H1 (cell line): ENCODE data around the gene GSTCD. TPM values are rescaled to one million over a fixed set of nuclear protein-coding genes. Genes with fewer than 3 reads are reported as not detected.
A peak's percentile ranks its signal among the peaks of the same experiment; 100 is the strongest.

ENCODE experiments used
- CEBPB ChIP-seq: IDR thresholded peaks from 2 replicates; pipeline ENCODE4 v1.6.1; 2012; ENCODE audit warnings: low read depth, low read length
- EP300 ChIP-seq, 2 experiments: IDR thresholded peaks; 1 replicate in 1 of 2; 2 replicates in 1 of 2; pipeline ENCODE4 v1.6.1; 2011 to 2012; ENCODE audit warnings: low read depth in 2 of 2, low read length in 2 of 2, mild to moderate bottlenecking in 2 of 2, borderline replicate concordance in 1 of 2, inconsistent platforms in 1 of 2, moderate library complexity in 1 of 2
- HDAC2 ChIP-seq, 2 experiments: fragments of 300-600 bp in 1 of 2; sonication (generic) in 1 of 2; IDR thresholded peaks; 2 replicates each; pipeline ENCODE4 v1.6.1; 2011 to 2012; ENCODE audit warnings: low read depth in 2 of 2, low read length in 2 of 2, mild to moderate bottlenecking in 2 of 2, moderate library complexity in 2 of 2, borderline replicate concordance in 1 of 2, inconsistent platforms in 1 of 2
- RXRA ChIP-seq: IDR thresholded peaks from 2 replicates; pipeline ENCODE4 v1.6.1; 2011; ENCODE audit warnings: low read depth, mild to moderate bottlenecking, low read length, moderate library complexity; ENCODE audit not compliant: insufficient read depth
- SIN3A ChIP-seq, 2 experiments: IDR thresholded peaks in 1 of 2; conservative IDR thresholded peaks in 1 of 2; 2 replicates each; pipeline ENCODE4 v1.6.1; 2011 to 2012; ENCODE audit warnings: low read length in 2 of 2, improper control_type of control experiment in 1 of 2, low read depth in 1 of 2, mild to moderate bottlenecking in 1 of 2
- SIX5 ChIP-seq: IDR thresholded peaks from 2 replicates; pipeline ENCODE4 v1.6.1; 2011; ENCODE audit warnings: mild to moderate bottlenecking, low read depth, low read length
- SRF ChIP-seq: IDR thresholded peaks from 2 replicates; pipeline ENCODE4 v1.6.1; 2011; ENCODE audit warnings: mild to moderate bottlenecking, low read depth, low read length, moderate library complexity
- polyA plus RNA-seq, 7 experiments: library from polyadenylated mRNA; depleted of rRNA in 3 of 7; stranded (reverse) in 5 of 7; unstranded in 2 of 7; fragments of >200 nt in 5 of 7; fragments of 200-250 nt in 2 of 7; gene quantifications; 1 replicate in 5 of 7; 2 replicates in 1 of 7; 4 replicates in 1 of 7; pipeline versions ENCODE4 v1.2.1 to v1.2.3, GENCODE V29; 2011 to 2013; ENCODE audit warnings: missing spikeins in 2 of 7, mixed read lengths in 2 of 7
- total RNA-seq: library from RNA; stranded (reverse); fragmentation: NEBNext Ultra II Directional; extraction: Animal tissue kit (Norgen Biotek cat#: 25700); gene quantifications from 2 replicates; pipeline ENCODE4 v1.2.1, GENCODE V29; 2021
- TF ChIP-seq, protein P1 (sequence below): fragments of 300-600 bp; sonication (generic); IDR thresholded peaks from 2 replicates; pipeline ENCODE4 v1.7.1; 2012; ENCODE audit warnings: low read length, moderate library complexity, mild to moderate bottlenecking, inconsistent platforms; ENCODE audit not compliant: insufficient replicate concordance

The GSTCD gene
- total and polyA plus RNA-seq, 2 of the 8 experiments (the other 6 are each of a cell fraction or from before 2014, with no cell fraction given): 8.5 to 24.6 TPM

DNA sequence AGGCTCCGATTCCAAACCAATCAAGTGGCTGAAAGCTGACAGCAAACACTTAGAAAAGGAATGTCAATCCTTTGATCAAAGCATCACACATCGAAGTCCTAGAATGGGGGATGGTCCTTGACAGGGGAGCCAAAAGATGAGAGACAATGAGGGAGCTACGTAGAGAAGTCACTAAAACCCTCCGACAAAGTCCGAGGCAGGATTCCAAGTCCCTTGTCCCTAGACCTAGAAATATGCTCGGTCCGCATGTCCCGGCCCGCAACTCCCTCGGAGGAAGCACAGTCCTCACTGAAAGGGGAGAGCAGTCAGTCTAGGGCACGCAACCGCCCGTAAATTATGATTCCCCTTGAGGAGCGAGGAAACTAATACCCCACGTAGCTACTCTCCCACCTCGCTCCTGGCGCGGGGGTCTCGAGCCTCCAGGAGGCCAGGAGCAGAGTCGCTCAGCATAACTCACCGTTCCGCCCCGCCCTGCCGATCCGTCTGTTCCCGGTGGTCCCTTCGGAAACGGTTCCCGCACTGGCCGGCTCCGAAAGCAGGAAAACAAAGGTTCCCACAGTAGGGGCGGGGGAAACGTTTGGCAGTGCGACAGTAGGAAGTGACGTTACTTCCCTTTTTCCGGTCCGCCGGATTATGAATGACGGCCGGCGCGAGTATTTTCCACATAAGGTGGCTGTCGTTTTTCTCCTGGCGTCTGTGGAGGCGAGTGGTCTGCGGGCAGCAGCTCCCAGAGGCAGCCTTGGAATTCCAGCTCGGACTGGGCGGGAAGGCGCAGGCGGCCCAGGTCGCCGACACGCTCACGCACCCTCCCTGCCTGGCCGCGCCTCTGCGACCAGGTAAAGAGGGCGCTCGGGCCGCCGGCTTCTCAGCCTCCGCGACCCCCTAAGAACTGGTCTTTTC, at the start of gene GSTCD, which contains the start of gene INTS12 (continued):
- TF ChIP-seq, protein P1, sequence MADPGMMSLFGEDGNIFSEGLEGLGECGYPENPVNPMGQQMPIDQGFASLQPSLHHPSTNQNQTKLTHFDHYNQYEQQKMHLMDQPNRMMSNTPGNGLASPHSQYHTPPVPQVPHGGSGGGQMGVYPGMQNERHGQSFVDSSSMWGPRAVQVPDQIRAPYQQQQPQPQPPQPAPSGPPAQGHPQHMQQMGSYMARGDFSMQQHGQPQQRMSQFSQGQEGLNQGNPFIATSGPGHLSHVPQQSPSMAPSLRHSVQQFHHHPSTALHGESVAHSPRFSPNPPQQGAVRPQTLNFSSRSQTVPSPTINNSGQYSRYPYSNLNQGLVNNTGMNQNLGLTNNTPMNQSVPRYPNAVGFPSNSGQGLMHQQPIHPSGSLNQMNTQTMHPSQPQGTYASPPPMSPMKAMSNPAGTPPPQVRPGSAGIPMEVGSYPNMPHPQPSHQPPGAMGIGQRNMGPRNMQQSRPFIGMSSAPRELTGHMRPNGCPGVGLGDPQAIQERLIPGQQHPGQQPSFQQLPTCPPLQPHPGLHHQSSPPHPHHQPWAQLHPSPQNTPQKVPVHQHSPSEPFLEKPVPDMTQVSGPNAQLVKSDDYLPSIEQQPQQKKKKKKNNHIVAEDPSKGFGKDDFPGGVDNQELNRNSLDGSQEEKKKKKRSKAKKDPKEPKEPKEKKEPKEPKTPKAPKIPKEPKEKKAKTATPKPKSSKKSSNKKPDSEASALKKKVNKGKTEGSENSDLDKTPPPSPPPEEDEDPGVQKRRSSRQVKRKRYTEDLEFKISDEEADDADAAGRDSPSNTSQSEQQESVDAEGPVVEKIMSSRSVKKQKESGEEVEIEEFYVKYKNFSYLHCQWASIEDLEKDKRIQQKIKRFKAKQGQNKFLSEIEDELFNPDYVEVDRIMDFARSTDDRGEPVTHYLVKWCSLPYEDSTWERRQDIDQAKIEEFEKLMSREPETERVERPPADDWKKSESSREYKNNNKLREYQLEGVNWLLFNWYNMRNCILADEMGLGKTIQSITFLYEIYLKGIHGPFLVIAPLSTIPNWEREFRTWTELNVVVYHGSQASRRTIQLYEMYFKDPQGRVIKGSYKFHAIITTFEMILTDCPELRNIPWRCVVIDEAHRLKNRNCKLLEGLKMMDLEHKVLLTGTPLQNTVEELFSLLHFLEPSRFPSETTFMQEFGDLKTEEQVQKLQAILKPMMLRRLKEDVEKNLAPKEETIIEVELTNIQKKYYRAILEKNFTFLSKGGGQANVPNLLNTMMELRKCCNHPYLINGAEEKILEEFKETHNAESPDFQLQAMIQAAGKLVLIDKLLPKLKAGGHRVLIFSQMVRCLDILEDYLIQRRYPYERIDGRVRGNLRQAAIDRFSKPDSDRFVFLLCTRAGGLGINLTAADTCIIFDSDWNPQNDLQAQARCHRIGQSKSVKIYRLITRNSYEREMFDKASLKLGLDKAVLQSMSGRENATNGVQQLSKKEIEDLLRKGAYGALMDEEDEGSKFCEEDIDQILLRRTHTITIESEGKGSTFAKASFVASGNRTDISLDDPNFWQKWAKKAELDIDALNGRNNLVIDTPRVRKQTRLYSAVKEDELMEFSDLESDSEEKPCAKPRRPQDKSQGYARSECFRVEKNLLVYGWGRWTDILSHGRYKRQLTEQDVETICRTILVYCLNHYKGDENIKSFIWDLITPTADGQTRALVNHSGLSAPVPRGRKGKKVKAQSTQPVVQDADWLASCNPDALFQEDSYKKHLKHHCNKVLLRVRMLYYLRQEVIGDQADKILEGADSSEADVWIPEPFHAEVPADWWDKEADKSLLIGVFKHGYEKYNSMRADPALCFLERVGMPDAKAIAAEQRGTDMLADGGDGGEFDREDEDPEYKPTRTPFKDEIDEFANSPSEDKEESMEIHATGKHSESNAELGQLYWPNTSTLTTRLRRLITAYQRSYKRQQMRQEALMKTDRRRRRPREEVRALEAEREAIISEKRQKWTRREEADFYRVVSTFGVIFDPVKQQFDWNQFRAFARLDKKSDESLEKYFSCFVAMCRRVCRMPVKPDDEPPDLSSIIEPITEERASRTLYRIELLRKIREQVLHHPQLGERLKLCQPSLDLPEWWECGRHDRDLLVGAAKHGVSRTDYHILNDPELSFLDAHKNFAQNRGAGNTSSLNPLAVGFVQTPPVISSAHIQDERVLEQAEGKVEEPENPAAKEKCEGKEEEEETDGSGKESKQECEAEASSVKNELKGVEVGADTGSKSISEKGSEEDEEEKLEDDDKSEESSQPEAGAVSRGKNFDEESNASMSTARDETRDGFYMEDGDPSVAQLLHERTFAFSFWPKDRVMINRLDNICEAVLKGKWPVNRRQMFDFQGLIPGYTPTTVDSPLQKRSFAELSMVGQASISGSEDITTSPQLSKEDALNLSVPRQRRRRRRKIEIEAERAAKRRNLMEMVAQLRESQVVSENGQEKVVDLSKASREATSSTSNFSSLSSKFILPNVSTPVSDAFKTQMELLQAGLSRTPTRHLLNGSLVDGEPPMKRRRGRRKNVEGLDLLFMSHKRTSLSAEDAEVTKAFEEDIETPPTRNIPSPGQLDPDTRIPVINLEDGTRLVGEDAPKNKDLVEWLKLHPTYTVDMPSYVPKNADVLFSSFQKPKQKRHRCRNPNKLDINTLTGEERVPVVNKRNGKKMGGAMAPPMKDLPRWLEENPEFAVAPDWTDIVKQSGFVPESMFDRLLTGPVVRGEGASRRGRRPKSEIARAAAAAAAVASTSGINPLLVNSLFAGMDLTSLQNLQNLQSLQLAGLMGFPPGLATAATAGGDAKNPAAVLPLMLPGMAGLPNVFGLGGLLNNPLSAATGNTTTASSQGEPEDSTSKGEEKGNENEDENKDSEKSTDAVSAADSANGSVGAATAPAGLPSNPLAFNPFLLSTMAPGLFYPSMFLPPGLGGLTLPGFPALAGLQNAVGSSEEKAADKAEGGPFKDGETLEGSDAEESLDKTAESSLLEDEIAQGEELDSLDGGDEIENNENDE: no peak
- peak; percentile 86 to 88; a peak in 3 of 4 replicates for TF ChIP-seq SIN3A (conservative IDR thresholded peaks at IDR 0.05 in 1 of 2, IDR thresholded peaks at IDR 0.05 in 1 of 2; ENCODE audit: low read depth in 1 of 2, low read length in 2 of 2)
- TF ChIP-seq CEBPB: no peak; the same call in 1 of the 2 replicates
- peak; percentile 80 for TF ChIP-seq SRF
- TF ChIP-seq RXRA: no peak
- TF ChIP-seq SIX5: peak; percentile 43; the same call in 1 of the 2 replicates
- TF ChIP-seq EP300 (IDR thresholded peaks at IDR 0.05; ENCODE audit: borderline replicate concordance in 1 of 2, low read depth in 2 of 2, low read length in 2 of 2): peak in 1 of 2 experiments; percentile 94; a peak in 1 of 3 replicates
- peak in 1 of 2 experiments; percentile 55; a peak in 2 of 4 replicates for TF ChIP-seq HDAC2 (IDR thresholded peaks at IDR 0.05; ENCODE audit: borderline replicate concordance in 1 of 2, low read depth in 2 of 2, low read length in 2 of 2)
